HepG2 (cell line): ENCODE measurements around the gene PKP1.

ENCODE experiments used
- CHD4 ChIP-seq: fragments of 200-600 bp; sonication (generic); IDR thresholded peaks from 2 replicates; pipeline ENCODE4 v1.7.0; 2017; ENCODE audit warnings: mild to moderate bottlenecking, low read length, borderline replicate concordance
- CREB1 ChIP-seq, 2 experiments: fragments of 450-650 bp in 1 of 2; IDR thresholded peaks; 2 replicates each; pipeline ENCODE4 v1.6.1; 2016 to 2017; ENCODE audit warnings: control low read depth in 1 of 2, mild to moderate bottlenecking in 1 of 2, missing compliant biosample characterization in 1 of 2, missing genetic modification characterization in 1 of 2
- JUN ChIP-seq: sonication (generic); formaldehyde crosslinking; IDR thresholded peaks from 2 replicates; pipeline ENCODE4 v1.4.0; 2020; ENCODE audit warnings: mild to moderate bottlenecking, missing genetic modification reagents
- POLR2A ChIP-seq, 2 experiments: IDR thresholded peaks; 2 replicates each; pipeline ENCODE4 v1.6.1; 2011; ENCODE audit warnings: low read depth in 2 of 2, low read length in 2 of 2, mild to moderate bottlenecking in 1 of 2, moderate library complexity in 1 of 2; ENCODE audit not compliant: insufficient read depth in 1 of 2
- POLR2AphosphoS5 ChIP-seq: IDR thresholded peaks from 2 replicates; pipeline ENCODE4 v1.6.1; 2012; ENCODE audit warnings: low read depth, low read length
- RAD21 ChIP-seq: fragments of 450-650 bp; formaldehyde crosslinking; IDR thresholded peaks from 2 replicates; pipeline ENCODE4 v1.5.0; 2020; ENCODE audit warnings: mild to moderate bottlenecking
- SKIL ChIP-seq: sonication (generic); formaldehyde crosslinking; IDR thresholded peaks from 2 replicates; pipeline ENCODE4 v1.8.0; 2022; ENCODE audit warnings: missing genetic modification reagents, mild to moderate bottlenecking, moderate library complexity, borderline replicate concordance
- TFE3 ChIP-seq: IDR thresholded peaks from 2 replicates; pipeline ENCODE4 v1.6.1; 2016
- ZFP62 ChIP-seq: sonication (generic); formaldehyde crosslinking; IDR thresholded peaks from 2 replicates; pipeline ENCODE4 v1.4.0; 2020; ENCODE audit warnings: missing genetic modification reagents
- ZFX ChIP-seq: sonication (generic); formaldehyde crosslinking; IDR thresholded peaks from 2 replicates; pipeline ENCODE4 v1.4.0; 2020; ENCODE audit warnings: mild to moderate bottlenecking, low read depth, missing genetic modification reagents, moderate library complexity
- ZHX2 ChIP-seq, 2 experiments: sonication (generic) in 1 of 2; formaldehyde crosslinking in 1 of 2; IDR thresholded peaks; 2 replicates each; pipeline versions ENCODE4 v1.6.1 to v1.9.0; 2014 to 2022; ENCODE audit warnings: antibody characterized with exemption in 1 of 2, borderline replicate concordance in 1 of 2, inconsistent platforms in 1 of 2, low read depth in 1 of 2, missing genetic modification reagents in 1 of 2
- ZXDC ChIP-seq: sonication (generic); formaldehyde crosslinking; IDR thresholded peaks from 2 replicates; pipeline ENCODE4 v1.5.0; 2020; ENCODE audit warnings: mild to moderate bottlenecking, missing genetic modification reagents

- TF ChIP-seq SKIL (no peak), TFE3 (no peak), ZFP62 (no peak), ZXDC (CRISPR knock-in tag) (no peak), JUN (CRISPR knock-in tag) (no peak), ZHX2 (IDR thresholded peaks at IDR 0.05; ENCODE audit: low read depth) (no peak), ZHX2 (CRISPR knock-in tag; IDR thresholded peaks at IDR 0.05; ENCODE audit: borderline replicate concordance) (no peak), RAD21 (CRISPR knock-in tag) (no peak), POLR2A (IDR thresholded peaks at IDR 0.05; ENCODE audit: insufficient read depth in 1 of 2, low read depth in 2 of 2, low read length in 2 of 2) (no peak), CHD4 (no peak), CREB1 (IDR thresholded peaks at IDR 0.05) (no peak), CREB1 (CRISPR knock-in tag; IDR thresholded peaks at IDR 0.05) (no peak), POLR2AphosphoS5 (no peak), ZFX (CRISPR knock-in tag) (no peak)
Observed at GRCh38 chr1:201262963-201263608, 20.2 kb upstream of the PKP1 start.
